Endothelial cell of umbilical vein (primary cell): ENCODE data around the gene SMIM26. TPM values are rescaled to one million over a fixed set of nuclear protein-coding genes. Genes with fewer than 3 reads are reported as not detected.

Experiments
- BruUV-seq: library from RNA; stranded (reverse); fragments of 400-500 nt; replicated peaks from 2 replicates; lab custom pipeline; 2021; lab: Mats Ljungman, UMichigan
- CTCF ChIA-PET: fragments of 300-600, 350-600 bp; sonication (Branson Sonifier 250); formaldehyde crosslinking; loops from one replicate; lab custom pipeline; 2021; ENCODE audit warnings: antibody characterized with exemption, inconsistent platforms; lab: Charles Lee
- POLR2A ChIA-PET: fragments of 300-600, 350-600 bp; sonication (Branson Sonifier 250); formaldehyde crosslinking; loops from one replicate; lab custom pipeline; 2021; ENCODE audit warnings: antibody characterized with exemption, inconsistent platforms; lab: Charles Lee
- DNase-seq: peaks from one replicate; pipeline ENCODE4 v3.0.0-alpha.2; 2011; ENCODE audit warnings: low read depth, low spot score
- FAIRE-seq: peaks from 2 replicates; lab custom pipeline; 2011; peaks lifted over from hg19 to GRCh38; lab: Jason Lieb, UNC
- H2AFZ ChIP-seq: 2 replicates; pipeline ENCODE4 v1.6.0; 2012; ENCODE audit warnings: low read depth, low read length, control low read depth, inconsistent platforms
- H3K27ac ChIP-seq: 2 replicates; pipeline ENCODE4 v1.5.1; 2011; ENCODE audit warnings: low read depth, mild to moderate bottlenecking, control low read depth, low read length, moderate library complexity; ENCODE audit not compliant: insufficient read depth
- H3K27me3 ChIP-seq, 2 experiments: 2 replicates each; pipeline versions ENCODE4 v1.6.0 to v1.6.1; 2011; ENCODE audit warnings: low read length in 2 of 2, mixed read lengths in 1 of 2; ENCODE audit not compliant: control insufficient read depth in 2 of 2, insufficient read depth in 2 of 2
- H3K36me3 ChIP-seq, 2 experiments: 2 replicates in 1 of 2; 3 replicates in 1 of 2; pipeline ENCODE4 v1.5.1; 2011; ENCODE audit warnings: low read length in 2 of 2, mild to moderate bottlenecking in 1 of 2, moderate library complexity in 1 of 2; ENCODE audit not compliant: control insufficient read depth in 2 of 2, insufficient read depth in 2 of 2; ENCODE audit errors: extremely low read depth in 1 of 2
- H3K4me1 ChIP-seq: 3 replicates; pipeline ENCODE4 v1.5.1; 2011; ENCODE audit warnings: mild to moderate bottlenecking, low read length; ENCODE audit not compliant: control insufficient read depth, insufficient read depth; ENCODE audit errors: extremely low read depth
- H3K4me2 ChIP-seq: 2 replicates; pipeline ENCODE4 v1.6.1; 2011; ENCODE audit warnings: low read length, control low read depth, mixed read lengths; ENCODE audit not compliant: insufficient read depth
- H3K4me3 ChIP-seq, 3 experiments: fragments of 200-600 bp in 1 of 3; sonication (generic), shearing (Covaris generic) in 1 of 3; replicated peaks in 1 of 3; 2 replicates each; pipeline ENCODE4 v1.5.1; 2011 to 2016; ENCODE audit warnings: control low read depth in 3 of 3, low read length in 3 of 3, mild to moderate bottlenecking in 2 of 3, inconsistent platforms in 1 of 3, low read depth in 1 of 3, moderate library complexity in 1 of 3; ENCODE audit not compliant: insufficient read depth in 1 of 3
- H3K79me2 ChIP-seq: 2 replicates; pipeline ENCODE4 v1.6.0; 2012; ENCODE audit warnings: low read length, inconsistent platforms; ENCODE audit not compliant: control insufficient read depth, insufficient read depth
- H3K9ac ChIP-seq: replicated peaks from 2 replicates; pipeline ENCODE3; 2011; ENCODE audit warnings: low read length, control low read depth; ENCODE audit not compliant: insufficient read depth; ENCODE audit errors: extremely low read depth
- H3K9me1 ChIP-seq: replicated peaks from 3 replicates; pipeline ENCODE4 v1.6.0; 2011; ENCODE audit warnings: mild to moderate bottlenecking, low read length; ENCODE audit not compliant: control insufficient read depth, insufficient read depth; ENCODE audit errors: extremely low read depth
- H3K9me3 ChIP-seq: replicated peaks from 2 replicates; pipeline ENCODE4 v1.5.1; 2012; ENCODE audit warnings: low read length, inconsistent platforms; ENCODE audit not compliant: control insufficient read depth, insufficient read depth
- H4K20me1 ChIP-seq: replicated peaks from 2 replicates; pipeline ENCODE3; 2011; ENCODE audit warnings: mild to moderate bottlenecking, low read length; ENCODE audit not compliant: control insufficient read depth, insufficient read depth; ENCODE audit errors: extremely low read depth
- CTCF ChIP-seq, 2 donors: IDR thresholded peaks; 1 replicate in 1 of 2; 2 replicates in 1 of 2; pipeline ENCODE4 v1.5.1; 2011; ENCODE audit warnings: low read length in 2 of 2, mild to moderate bottlenecking in 2 of 2, moderate library complexity in 2 of 2, control low read depth in 1 of 2, inconsistent platforms in 1 of 2, low read depth in 1 of 2; ENCODE audit not compliant: insufficient read depth in 1 of 2; ENCODE audit errors: extremely low read depth in 1 of 2
- EZH2 ChIP-seq: IDR thresholded peaks from 2 replicates; pipeline ENCODE4 v1.6.1; 2012; ENCODE audit warnings: borderline replicate concordance, low read depth, mild to moderate bottlenecking, moderate library complexity, low read length, inconsistent platforms; ENCODE audit not compliant: severe bottlenecking
- FOS ChIP-seq: IDR thresholded peaks from 2 replicates; pipeline ENCODE4 v1.6.1; 2011; ENCODE audit warnings: mild to moderate bottlenecking, low read length, moderate library complexity, borderline replicate concordance; ENCODE audit not compliant: insufficient read depth
- GATA2 ChIP-seq: IDR thresholded peaks from 2 replicates; pipeline ENCODE4 v1.7.0; 2011; ENCODE audit warnings: low read depth, mild to moderate bottlenecking, moderate library complexity, mixed read lengths, low read length; ENCODE audit not compliant: insufficient read length, insufficient read depth
- MAX ChIP-seq: IDR thresholded peaks from 2 replicates; pipeline ENCODE4 v1.6.1; 2011; ENCODE audit not compliant: insufficient read depth, insufficient read length
- MYC ChIP-seq: IDR thresholded peaks from one replicate; pipeline ENCODE4 v1.6.1; 2011; ENCODE audit warnings: mild to moderate bottlenecking, low read depth, low read length
- POLR2A ChIP-seq: IDR thresholded peaks from 2 replicates; pipeline ENCODE4 v1.6.1; 2012; ENCODE audit warnings: low read depth, mild to moderate bottlenecking, control low read depth, low read length
- POLR2AphosphoS5 ChIP-seq: IDR thresholded peaks from 2 replicates; pipeline ENCODE4 v1.6.1; 2012; ENCODE audit warnings: low read depth, mild to moderate bottlenecking, control low read depth, low read length, moderate library complexity; ENCODE audit not compliant: insufficient read depth
- dilution Hi-C: fragments of 300-500 bp; cut with MboI; formaldehyde crosslinking; loops from one replicate; pipeline ENCODE4 v1.15.0; 2019; ENCODE audit warnings: low sequenced_read_pairs; ENCODE audit not compliant: extremely low pct_ligation_motif_present
- intact Hi-C: fragments of 100-400 bp; cut with micrococcal nuclease; formaldehyde crosslinking; loops from one replicate; pipeline ENCODE4 v1.10.0; 2022
- polyA plus RNA-seq, 4 experiments: library from polyadenylated mRNA; depleted of rRNA in 3 of 4; stranded (reverse) in 3 of 4; unstranded in 1 of 4; fragments of >200 nt; gene quantifications; 2 replicates each; pipeline versions ENCODE4 v1.2.1 to v1.2.3, GENCODE V29; 2011 to 2012; ENCODE audit warnings: missing spikeins in 1 of 4
- total RNA-seq: library from RNA; stranded (reverse); gene quantifications from 2 replicates; pipeline ENCODE4 v1.2.3, GENCODE V29; 2021

SMIM26 gene
- total and polyA plus RNA-seq, 2 donors (not counting 3 experiments of a cell fraction or from before 2014, with no cell fraction given) = 54.1 to 92.0 TPM

- H3K4me1 ChIP-seq = peaks cover 9% of the 10 kb centered on the region
- intact Hi-C loops = loop anchor here (1.0 to 5.0 kb wide), 3 partner anchors 81 to 451 kb away; partner anchors contain the start of genes KAT14, PET117, SEC23B and ZNF133
- TSS peak; percentile 41 for BruUV-seq
- ChIA-PET CTCF (interaction anchor here (0.6 to 1.4 kb wide), 5 partner anchors 22 to 995 kb away, joined by 3 to 6 read pairs (median 4); partner anchors contain the start of genes SEC23B and SMIM26), POLR2A (interaction anchor here (0.6 kb wide), 1 partner anchor 1449 kb away, joined by 5 read pairs; no protein-coding TSS in a partner anchor)
- FAIRE-seq = no peak
- peak overlapping the region; percentile 57 for H3K9ac ChIP-seq
- no peaks in the 10 kb centered on the region for H3K9me1 ChIP-seq
- dilution Hi-C loops = no loop called here
- H3K4me2 ChIP-seq = peak overlapping the region; percentile 89
- H3K79me2 ChIP-seq = peaks cover 5% of the 10 kb centered on the region
- no peaks in the 10 kb centered on the region for H3K36me3 ChIP-seq
- no peak for TF ChIP-seq EZH2
- no peak for TF ChIP-seq MYC
- TF ChIP-seq POLR2A = no peak
- no peak for TF ChIP-seq MAX
- no peak for TF ChIP-seq CTCF (IDR thresholded peaks at IDR 0.05; ENCODE audit: extremely low read depth in 1 of 2, insufficient read depth in 1 of 2, low read depth in 1 of 2, low read length in 2 of 2)
- TF ChIP-seq POLR2AphosphoS5 = no peak
- TF ChIP-seq GATA2 = no peak
- TF ChIP-seq FOS = no peak
- peaks cover 4% of the 10 kb centered on the region in 2 experiments for H3K27me3 ChIP-seq
- H3K27ac ChIP-seq = peak overlapping the region; percentile 6
- H4K20me1 ChIP-seq = no peaks in the 10 kb centered on the region
- peak overlapping the region; percentile 65 to 83 (median 82) for H3K4me3 ChIP-seq
- DNase-seq = no peak
- no peaks in the 10 kb centered on the region for H3K9me3 ChIP-seq
- H2AFZ ChIP-seq = peak overlapping the region; percentile 81
Observed at GRCh38 chr20:18588574-18588933, 21.3 kb downstream of the SMIM26 start.
